NCI-H187 treated with DMSO at 0.1 percent for 48 hours (cell line): ENCODE results near the gene DOCK2.
"Not testable (repeated sequence)": the region's sequence is repeated elsewhere in the genome, so short reads cannot be mapped to it uniquely, and the experiment has no call there.

Experiments
- DNase-seq: peaks from one replicate; lab custom pipeline; 2025; lab: John Stamatoyannopoulos, UW

Gene DOCK2

DNA sequence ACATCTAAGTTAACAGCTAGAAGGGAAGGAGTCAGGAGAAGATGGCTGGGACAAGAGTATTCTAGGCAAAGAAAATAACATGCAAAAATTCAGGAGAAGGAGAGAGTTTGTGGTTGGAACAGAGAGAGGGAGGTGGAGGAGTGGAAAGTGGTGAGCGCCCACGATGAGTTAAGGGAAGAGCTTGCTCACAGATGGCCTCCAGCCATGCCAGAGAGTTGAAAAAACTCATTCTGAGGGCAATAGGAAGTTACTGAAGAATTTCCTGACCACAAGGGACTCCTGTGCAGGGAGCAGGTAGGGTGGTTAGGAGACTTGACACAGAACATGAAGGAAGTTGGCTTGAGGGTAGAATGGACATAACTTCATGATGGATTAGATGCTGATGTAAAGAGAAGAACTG is 159.7 kb downstream of the DOCK2 start:
- DNase-seq: no peak

DNA sequence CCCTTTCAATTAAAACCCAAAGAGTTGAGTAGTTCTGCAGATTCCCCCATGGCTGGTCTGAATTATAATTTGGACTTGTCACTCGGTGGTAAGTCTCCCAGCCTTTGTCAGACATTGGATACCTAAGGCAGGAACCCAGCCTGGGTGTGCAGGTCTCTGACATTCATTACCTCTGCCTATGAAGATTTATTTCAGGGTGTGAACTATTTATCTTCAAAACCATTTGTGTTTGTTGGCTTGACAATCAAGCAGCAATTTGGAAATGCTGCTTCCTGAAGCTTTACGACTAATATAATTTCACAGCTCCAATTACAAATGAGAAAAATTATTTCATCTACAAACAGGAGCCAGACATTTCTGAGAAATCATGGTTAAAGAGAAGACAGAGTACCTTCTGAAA is 160.5 kb downstream of the DOCK2 start:
- DNase-seq: no peak

DNA sequence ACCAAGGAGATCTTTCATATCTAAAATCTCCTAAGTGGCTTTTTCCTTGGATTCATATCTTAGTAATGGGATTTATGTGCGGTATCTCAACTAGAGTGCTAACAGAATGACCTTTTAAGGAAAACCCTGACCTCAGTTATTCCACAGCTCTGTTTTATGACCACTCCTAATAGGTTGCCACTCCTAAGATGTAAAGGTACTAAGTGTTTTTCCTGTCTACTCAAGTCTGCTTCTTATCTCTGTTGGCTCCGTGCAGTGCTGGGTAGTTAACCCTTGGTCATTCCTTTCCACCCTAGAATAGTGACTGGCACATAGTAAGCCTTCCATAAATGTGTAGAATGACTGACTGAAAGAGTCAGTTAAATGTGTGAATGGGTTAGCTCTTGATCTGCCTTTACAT is 161.4 kb downstream of the DOCK2 start:
- DNase-seq: no peak

DNA sequence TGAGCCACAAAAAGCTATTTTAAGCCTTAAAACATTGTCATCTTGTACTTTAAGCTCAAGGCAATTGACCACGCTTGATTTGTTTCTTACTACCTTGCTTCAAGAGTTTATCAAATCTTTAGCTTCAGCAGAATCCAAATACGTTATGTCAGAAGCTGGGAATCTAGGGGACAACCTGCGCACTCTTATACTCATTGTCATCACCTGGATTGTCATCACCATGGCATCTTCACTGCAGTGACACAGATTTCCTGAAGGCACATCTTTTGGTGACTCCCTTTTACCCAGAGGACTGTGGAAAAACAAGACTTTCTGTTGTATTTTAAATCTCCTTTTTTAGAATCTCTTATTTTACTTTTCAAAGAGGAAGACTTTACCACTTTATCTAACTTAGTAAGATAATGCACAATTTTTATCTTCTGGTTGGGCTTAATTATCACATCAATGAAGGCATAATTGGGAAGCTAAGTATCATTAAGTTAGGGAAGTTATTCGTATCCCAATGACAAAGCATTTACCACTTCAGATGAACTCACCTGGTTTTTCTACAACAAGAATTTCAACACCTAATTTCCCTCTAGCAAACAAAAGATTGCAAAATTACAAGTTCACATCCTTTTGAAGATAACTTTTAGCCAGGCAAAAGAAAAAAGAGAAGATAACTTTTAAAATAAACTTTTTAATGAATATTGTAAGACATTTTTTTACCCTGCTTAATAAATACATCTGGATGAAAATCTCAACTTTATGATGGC is 162.0 kb downstream of the DOCK2 start:
- no peak for DNase-seq

DNA sequence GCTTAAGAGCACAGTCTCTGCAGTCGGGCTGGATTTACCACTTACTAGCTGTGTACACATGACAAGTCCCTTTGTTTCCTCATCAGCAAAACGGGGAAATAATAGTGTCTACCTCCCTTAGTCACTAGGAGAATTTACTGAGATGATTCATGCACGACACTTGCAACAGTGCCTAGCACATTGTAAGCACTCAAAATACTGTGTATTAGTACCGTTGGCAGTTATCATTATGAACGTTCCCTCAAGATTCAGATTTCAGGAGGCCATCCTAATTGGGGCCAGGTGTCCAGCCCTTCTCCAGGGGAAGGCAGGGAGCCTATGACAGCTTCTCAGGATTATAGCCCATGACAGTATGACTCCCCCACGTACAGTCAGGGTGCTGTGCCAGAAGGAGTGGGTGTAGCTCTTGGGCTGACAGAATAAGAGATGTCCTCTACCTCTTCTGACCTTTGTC is 164.3 kb downstream of the DOCK2 start:
- no peak for DNase-seq

DNA sequence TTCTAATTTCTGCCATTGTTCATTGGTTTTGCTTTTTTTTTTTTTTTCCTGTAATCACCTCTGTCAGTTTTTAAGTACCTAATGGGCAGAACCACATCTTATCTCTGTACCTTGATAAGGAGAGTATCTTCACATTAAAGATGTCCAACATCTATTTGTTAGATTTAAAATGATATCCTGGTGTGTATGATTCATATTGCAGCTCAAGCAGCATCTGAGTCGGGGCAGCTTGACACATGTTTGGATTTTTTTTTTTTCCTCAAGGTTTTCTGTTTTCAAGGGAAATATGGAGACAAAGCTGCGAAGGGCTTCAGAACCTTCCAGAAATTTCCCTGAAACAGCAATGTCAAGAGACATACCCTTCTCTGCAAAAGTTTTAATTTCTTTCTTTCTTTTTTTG is 164.7 kb downstream of the DOCK2 start:
- no peak for DNase-seq

DNA sequence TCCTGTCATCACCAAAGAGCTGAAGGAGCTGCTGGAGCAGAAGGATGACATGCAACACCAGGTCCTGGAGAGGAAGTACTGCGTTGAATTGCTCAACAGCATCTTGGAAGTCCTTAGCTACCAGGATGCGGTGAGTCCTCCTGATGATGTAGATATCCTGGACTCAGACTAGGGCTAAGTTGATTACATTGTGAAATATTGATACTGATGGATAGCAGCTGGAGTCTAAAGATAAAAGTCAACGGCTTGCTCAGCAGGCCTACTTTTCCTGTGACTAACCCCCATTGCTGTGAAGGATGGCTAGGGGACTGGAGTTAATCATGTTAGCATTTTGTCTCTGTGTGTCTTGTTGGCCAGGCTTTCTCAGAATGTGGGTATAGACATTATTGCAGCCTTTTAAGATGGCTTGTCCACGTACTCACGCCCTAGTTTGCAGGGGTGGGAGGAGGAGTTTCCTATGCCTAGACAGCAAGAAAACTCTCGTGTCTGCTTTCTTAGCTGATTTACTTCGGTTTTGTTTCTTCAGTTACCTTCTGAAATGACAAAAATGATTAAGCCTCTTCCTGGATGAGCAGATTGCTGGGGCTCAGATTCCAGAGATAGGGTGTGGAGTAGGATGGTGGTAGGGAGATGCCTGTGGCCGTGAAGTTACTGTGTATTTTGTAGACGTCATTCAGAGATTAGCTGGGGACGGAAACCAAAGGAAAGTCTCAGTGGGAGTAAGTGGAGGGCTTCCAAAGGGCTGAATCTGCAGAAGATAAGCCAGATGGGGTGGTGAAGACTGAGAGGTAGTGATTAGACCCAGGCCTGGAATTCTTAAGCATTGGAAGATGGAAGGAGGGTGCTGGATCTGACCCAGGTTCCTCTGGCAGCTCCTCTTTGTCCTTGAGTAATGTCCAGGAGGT is 166.3 kb downstream of the DOCK2 start:
- DNase-seq: no peak

DNA sequence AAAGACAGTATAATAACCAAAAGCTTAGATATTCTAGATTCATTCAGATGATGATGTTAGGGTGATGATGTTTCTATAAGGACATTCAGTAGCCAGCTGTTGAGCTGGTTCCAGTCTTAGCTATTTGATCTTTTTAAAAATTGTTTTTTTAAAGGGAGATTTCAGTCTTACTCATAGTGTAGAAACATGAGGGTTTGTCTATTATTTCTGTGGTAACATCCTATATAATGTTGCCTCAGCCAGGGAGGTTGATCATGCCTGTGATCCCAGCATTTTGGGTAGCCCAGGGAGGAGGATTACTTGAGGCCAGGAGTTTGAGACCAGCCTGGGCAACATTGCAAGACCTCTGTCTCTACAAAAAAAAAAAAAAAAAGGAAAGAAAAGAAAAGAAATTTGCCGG is 167.8 kb downstream of the DOCK2 start:
- DNase-seq: no peak

DNA sequence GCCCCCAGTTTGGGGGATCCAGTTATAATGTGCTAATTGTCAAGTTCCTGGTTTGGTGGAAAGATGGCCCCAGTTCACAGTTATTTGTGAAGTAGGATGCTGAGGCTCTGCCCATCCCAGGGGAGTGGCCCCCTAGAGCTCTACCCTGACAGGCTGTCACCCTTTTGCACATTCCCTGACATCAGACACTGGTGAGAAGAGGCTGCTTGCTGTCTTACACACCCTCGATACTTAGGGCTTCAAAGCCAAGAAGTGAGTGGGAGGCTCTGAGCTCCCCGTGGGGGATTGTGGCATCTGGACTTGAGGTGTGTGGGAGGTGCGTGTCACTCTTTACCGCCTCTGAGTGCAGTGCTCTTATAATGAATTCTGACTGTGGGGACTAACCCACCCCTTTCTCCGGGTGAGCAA is 168.5 kb downstream of the DOCK2 start:
- no peak for DNase-seq

DNA sequence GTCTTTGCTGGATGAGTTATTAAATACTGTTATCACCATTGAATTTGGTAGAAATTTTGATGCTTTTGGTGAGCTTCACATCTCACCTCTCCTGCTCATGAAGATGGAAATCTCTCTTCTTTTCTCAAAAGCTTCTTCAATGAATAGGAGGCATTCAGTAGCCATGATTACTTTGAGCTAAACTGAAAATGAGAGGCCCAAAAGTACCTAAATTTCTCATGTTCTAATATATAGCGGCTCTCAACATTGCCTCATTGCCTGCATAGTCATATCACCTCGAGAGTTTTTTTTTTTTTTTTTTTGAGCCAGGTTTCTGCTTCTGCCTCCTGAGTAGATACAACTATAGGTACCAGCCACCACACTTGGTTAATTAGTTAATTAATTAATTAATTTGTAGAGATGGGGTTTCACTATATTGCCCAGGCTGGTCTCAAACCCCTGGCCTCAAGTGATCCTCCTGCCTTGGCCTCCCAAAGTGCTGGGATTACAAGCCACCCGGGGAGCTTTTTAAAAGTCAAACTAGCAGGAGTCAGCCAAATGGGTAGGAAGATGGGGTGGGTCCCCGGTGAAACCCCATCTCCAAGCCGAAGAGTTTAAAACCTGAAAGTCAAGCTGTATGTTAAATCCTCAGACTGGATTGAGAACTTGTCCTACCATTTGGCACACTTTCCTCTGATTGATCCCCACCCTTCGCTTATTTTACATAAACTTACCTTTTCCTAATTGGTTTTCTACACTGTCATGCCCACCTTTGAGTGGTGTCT is 169.0 kb downstream of the DOCK2 start:
- no peak for DNase-seq

DNA sequence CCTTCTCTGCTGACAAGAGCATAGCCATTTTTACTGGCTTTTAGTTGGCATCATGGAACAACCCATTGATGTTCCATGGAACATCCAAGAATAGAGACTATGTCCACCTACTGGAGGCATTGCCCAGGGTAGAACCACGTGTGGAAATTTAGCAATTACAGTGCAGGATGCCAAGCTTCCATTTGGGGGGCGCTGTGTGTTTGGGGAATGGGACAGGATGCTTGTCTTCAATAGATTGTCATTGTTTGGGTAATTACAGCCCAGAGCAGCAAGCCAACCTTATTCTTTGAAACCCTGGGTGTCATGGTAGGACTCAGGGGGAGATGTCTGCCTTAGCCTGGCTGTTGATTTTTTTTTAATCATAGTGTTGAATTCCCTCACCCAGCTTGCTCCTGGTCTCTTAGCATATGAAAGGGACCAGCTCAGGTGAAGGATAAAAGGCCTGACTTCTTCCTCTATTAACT is 171.1 kb downstream of the DOCK2 start:
- DNase-seq: no peak

DNA sequence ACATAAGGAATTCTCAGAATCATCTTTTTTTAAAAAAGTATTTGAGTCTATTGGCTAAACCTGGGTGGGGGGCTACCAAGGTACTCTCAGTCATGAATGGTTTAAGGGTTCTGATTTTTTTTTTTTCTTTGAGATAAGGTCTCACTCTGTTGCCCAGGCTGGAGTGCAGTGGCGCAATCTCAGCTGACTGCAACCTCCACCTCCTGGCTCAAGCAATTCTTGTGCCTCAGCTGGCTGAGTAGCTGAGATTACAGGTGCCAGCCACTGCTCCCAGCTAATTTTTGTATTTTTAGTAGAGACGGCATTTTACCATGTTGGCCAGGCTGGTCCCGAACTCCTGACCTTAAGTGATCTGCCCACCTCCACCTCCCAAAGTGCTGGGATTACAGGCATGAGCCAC is 171.8 kb downstream of the DOCK2 start:
- not testable (repeated sequence) for DNase-seq

DNA sequence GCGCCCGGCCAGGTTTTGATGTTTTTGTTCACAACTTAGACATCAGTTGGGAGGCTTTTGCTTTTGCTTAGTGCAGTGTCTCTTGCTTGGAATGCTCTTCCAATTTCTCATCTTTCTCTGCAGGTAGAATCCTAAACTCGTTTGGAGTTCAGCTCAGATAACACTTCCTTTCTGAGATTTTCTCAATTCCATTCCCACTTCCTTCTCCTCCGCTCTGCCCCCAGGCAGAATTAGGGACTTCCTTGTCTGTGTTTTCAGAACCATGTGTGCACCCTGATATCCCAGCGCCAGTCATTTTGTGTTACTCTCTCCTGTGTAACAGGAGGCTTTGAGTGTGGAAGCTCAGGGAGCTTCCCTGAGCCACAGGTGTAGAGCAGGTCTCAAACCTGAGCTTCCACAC is 172.2 kb downstream of the DOCK2 start:
- no peak for DNase-seq

DNA sequence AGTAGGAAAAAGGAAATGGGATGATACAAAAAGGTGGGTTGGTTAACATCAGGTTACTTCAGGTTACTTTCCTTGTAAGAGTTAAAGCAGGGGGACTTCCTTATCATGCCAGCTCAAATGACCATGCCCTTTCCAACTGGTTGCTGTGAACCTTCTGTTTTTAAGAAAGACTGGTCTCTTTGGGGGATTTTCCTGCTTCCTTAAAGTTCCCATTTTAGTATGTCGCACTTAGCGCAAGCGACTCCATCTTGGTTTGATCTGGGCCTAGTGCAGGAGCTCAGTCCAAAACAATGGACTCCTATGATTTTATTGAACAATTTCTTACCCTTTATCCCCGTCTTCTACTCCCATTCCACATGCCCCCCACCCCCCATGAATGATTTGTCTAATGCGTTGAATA is 173.4 kb downstream of the DOCK2 start:
- no peak for DNase-seq

DNA sequence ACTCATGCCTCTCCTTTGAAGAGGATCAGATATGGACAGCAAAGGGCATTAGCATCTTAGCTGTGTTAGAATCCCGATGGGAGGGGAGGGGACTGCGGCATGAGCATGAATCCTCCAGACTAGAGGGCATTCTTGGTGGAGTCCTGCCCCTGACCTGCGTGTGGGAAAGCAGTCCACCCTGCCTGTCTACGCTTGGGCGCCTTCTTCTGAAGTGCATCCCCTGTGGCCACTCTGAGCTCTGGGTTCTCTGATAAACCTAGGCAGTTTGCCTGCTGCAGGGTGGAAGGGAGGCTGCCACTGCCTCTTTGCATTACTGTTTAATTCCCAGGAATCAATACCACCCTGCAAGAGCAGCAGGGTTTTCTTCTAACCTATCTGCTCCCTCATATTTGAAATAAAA is 173.9 kb downstream of the DOCK2 start:
- DNase-seq: no peak

DNA sequence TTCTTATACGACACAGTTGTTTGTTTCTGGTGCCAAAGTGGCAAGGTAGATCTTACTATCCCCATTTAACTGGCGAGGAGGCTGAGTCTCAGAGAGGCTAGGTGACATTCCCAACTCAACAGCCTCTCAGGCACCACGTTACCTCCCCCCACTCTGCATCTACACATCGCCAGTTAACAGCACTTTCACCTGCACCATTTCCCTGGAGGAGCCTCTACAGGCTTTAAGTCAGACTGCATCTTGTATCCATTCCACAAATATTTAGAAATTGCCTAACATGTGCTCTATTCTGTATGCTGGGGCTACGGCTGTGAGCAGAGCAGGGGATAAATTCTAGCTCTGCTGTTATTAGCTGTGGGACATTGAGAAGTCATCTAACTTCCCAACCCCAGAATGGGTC is 174.6 kb downstream of the DOCK2 start:
- DNase-seq: no peak

DNA sequence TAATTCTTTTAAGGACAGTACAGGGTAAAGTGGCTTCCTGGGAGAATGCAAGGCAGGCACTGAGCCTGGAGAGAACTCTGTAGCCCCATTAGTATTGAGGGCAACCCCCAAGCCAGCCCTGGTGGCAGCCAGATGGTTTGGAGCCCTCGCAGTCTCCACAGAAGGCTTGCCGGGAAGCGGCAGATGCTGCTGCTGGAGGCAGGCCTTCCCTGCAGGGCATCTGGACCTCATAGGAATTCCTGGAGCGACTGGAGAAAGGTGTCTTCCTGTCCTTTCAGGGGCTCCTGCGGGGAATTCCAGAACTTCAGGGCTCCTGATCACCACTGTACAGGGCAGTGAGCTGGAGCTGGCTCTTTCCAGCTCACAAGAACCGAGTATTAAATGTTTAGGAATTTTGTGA is 175.7 kb downstream of the DOCK2 start:
- no peak for DNase-seq

DNA sequence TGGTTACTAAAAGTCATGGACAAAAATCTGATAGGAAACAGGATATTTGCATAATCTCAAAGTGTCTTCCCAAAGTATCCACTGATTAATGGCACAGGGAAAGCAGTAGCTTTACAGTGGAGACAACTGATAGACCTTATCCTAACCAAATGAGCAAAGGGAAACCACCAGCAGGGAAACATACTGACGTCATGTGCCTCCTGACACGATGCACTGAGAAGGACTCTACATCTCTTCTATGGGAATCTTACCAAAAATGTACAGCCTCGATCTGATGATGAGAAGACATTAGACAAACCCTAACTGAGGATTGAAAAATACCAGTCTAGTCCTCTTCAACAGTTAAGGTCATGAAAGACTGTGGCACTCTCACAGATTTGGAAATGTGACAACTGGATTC is 177.0 kb downstream of the DOCK2 start:
- DNase-seq: no peak

DNA sequence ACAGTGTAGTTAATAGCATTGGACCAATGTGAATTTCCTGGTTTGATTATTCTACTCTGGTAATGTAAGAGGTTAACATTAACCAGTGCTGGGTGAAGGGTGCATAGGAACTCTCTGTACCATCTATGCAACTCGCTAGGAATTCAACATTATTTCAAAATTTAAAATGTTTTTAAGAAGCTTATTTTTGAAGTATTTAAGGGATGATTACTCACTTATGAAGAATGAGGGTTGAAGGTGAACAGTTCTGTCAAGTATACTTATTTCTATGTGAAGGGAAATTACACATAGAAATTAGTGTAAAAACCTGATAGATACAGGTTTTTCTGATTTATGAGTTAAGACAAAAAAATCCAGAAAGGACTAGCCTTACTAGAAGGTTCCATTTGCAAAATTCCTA is 177.4 kb downstream of the DOCK2 start:
- DNase-seq: no peak

DNA sequence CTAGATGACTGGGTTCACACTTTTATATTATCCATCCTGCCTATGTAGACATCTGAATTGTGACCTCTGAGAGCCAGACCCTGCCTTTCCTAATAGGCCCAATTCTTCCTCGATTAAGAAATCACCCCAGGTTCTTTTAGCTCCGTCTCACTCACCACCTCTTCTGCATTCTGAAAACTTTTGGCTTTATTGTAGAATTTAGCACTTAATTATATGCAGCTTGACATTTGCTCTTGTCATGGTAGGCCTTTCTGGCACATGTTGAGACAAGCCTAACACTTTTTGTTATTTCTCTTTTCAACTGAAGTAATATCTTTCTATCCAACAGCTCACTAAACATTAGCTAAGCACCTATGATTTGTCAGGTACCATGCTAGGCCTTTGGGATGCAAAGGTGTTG is 180.0 kb downstream of the DOCK2 start:
- DNase-seq: no peak

DNA sequence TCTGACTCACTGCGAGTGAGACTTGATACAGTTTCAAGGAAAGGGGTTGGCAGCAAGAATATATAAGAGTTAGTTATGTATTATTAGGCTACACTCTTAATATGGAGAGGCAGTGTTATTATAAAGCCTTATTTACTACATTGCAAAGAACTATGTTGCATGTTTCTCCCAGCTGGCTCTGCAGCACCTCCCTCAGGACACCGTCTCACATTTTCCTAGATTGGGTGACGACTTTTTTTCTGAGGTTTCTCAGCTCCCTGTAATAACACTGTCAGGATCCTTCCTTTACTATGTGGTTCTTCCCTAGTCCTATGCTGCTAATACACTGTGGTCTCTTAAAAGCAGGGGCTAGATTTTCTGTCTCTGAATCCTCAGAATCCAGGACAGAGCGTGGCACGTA is 189.5 kb downstream of the DOCK2 start:
- DNase-seq: no peak

DNA sequence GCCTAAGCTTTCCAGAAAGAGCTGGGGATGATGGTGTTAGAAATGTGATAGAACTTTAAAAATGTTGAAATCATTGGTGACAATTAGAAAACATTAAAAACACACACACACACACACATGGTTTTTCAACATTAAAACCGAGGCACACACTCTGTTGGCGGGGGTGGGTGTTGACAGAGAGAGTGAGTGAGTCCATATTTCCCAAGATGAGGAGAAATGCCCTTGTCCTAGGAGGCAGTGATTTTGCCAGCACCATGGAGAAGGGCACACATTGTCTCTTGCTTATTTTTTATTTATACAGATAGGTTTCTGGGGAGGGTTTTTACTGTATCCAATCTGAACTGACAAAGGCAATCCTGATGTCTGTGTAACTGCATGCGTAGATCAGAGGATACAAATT is 190.7 kb downstream of the DOCK2 start:
- no peak for DNase-seq

DNA sequence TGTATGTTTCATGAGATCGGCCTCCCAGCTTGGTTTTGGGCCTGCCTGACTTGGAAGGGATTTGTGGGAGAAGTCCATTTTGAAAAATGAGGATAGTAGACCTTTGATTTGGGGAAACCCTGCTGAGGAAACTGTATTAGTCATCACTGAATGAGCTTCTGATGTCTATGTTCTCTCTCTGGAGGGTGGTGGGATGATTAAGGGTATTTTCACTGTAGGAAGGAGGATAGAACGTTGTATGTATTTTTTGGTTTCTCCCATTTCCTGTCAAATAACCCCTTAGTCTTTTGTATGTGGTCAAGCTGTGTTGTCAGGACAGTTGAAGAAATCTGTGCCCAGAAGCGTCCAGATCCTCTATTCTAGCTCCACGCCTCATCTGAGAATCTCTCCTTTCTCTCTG is 191.3 kb downstream of the DOCK2 start:
- DNase-seq: no peak
